ENCODE measurements around the gene PTPRM. TPM values are rescaled to one million over a fixed set of nuclear protein-coding genes. Genes with fewer than 3 reads are reported as not detected.

The PTPRM gene
- polyA plus RNA-seq, 4 donors = 80.0 to 105 (median 98.2) TPM

DNA sequence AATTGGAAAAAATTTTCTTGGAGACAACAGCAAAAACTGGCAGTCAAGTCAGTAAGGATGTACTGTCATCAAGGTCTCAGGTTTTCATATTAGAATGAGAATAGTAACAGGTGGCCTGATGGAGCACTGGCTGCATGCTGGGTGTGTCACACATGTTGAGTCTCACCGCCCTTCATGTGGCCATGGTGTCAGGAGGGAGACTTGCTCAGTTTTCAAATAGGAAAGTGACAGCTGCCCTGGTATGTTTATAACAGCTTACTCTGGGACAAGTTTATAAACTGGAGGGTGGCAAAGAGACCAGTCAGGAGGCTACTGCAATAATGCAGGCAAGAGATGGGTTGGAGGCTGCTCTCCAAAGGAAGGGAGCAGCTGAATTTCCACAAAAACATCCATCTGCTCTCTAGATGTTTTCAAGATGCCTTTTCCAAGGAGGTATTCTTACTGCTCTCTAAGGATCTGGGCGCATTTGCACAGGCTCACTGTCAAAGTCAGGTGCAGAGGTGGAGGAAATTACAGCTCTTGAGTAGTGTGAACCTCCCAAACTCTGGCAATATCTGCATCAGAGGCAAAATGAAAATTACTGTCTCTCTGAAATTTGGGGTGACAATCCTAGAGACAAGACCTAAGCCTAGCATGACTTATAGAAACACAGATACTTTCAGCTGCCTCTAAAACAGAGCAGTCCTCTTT, 720.2 kb downstream of the PTPRM start:
- DNase-seq (ENCODE audit: low read depth in 4 of 4, low spot score in 3 of 4) = no peak

DNA sequence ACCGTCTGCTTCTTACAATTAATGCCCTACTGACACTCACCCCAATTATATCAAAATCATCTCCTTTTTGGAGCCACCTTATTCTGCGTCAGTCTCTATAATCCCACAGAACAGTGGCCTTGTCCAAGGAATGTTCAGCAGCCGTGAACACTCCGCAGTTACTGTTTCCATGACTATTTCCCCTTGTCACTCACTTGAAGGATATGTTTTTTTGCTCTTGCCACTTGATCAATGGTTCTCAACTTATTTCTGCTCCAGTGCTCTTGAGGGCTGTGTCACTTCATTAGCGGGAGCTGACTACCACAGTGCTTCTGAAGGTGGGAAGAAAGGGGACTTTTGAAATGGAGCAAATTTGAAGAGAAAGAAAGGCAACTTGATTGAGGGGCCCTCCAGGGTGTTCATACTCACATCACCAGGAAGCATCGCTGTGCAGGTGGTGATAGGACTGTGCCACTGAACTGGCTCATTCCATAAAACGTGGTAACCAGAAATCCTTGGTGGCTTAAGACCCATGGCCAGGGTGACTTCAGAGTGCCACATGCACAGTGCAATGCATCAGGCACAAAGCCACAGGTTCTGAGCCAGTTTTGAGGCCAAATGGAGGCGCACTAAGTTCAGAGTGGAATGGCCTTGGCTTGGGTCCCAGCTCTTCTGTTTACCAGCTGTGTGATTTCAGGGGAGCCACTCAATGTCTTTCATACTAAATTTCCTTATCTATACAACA, 721.5 kb downstream of the PTPRM start:
- no peak for DNase-seq (ENCODE audit: low read depth in 4 of 4, low spot score in 3 of 4)

DNA sequence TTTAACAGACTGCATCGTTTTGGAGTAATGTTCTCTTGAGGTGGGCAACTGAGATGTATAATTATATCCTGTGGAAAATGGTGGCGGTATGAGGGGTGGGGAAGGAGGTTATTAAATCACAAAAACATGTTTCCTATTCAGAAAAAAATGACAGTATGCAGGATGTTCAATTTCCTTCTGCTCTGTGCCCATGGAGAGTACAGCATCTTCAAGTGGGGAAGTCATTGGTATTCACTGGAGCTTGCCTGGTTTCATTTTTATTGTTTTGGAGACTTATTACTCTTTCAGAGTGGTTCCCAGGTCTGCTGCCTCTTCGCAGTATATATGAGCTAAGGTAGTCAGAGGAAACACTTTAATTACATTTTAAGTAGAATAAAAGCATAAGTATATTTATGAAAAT, 723.3 kb downstream of the PTPRM start:
- DNase-seq (ENCODE audit: low read depth in 4 of 4, low spot score in 3 of 4) = no peak

DNA sequence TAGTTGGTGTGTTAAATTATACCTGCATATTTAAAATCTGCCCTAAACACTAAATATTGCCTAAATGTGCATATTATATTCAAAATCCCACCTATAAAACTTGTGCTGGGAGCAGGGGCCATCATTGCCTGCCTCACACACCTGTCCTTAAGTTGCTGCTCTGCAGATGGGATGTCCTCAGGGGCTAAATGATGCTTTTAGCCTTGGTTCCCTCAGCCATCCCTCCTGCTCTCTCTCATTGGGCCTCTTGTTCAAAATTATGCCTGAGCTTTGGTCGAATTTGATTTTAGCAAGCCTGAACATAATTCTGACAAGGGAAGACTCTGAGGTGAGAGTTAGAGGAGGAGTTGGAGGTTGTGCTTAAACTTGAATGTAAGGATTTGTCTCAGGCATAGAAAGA, 723.8 kb downstream of the PTPRM start:
- DNase-seq (ENCODE audit: low read depth in 4 of 4, low spot score in 3 of 4) = no peak

DNA sequence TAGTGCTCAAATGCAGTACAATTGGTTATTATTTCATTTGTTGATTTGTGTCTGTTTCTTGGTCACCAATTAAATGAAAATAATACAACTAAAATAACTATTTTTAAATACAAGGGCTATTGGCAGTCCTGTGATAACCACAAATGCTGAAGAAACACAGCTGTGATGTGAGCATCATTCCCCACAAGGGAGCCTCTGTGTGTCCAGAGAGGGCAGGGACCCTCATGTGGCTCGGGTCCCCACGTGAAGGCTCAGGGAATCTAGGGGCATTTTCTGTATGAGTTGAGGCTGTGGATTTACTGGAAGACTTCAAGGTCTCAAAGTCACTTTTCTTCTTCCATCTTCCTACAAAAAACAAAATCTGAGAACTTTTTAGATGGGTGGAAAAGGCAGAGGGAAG, 726.1 kb downstream of the PTPRM start:
- DNase-seq (ENCODE audit: low read depth in 4 of 4, low spot score in 3 of 4) = no peak

DNA sequence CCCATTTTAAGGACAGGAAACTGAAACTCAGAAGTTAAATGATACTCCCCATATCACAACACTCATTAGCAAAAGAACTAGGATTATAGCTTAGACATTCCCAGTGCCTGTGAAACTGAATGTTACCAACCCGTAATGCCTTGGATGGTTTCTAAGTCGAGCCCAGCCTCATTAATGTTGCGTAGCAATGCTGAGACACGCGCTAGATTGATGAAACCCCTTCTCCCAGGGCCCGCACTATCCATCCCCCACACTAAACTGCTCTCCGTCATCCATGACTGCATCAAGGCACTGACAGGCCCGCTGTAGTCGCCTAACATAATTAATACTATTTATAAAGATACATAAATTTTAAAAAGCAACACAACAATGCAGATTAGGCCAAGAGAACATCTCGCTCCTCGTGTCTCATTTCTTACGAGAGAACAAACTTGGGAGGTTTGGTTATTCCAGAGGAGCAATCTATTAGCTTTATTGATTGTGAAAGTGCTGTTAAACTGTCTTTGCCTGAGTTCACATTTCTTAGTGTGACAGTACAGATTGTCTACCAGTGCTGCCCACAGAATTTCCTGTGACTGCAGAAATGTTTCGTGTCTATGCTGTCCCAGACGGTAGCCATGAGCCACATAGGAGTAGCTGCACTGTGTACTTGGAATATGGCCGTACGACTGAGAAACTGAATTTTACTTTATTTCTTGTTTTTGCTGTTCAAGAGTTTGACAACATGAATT, 729.9 kb downstream of the PTPRM start:
- DNase-seq (ENCODE audit: low read depth in 4 of 4, low spot score in 3 of 4) = peak in 1 of 4 donors; percentile 8

DNA sequence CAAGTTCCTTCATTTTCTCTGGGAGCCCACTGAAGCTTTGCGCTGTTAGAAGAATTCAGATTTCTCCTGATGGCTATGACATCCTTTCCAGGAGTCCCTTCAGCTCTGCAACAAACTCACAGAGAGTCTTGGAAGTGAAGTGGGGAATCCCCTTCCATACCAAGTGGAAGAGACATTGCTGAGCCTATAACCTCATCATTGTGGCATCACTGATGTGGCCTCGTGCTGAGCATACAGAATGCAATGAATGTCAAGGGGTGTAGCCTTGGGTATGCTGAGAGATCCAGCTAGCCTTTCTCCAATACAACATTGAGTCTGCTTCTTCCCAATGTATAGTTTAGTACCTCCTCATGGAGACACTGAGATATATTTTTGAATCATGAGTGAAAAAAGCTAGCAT, 731.1 kb downstream of the PTPRM start:
- DNase-seq (ENCODE audit: low read depth in 4 of 4, low spot score in 3 of 4) = no peak

DNA sequence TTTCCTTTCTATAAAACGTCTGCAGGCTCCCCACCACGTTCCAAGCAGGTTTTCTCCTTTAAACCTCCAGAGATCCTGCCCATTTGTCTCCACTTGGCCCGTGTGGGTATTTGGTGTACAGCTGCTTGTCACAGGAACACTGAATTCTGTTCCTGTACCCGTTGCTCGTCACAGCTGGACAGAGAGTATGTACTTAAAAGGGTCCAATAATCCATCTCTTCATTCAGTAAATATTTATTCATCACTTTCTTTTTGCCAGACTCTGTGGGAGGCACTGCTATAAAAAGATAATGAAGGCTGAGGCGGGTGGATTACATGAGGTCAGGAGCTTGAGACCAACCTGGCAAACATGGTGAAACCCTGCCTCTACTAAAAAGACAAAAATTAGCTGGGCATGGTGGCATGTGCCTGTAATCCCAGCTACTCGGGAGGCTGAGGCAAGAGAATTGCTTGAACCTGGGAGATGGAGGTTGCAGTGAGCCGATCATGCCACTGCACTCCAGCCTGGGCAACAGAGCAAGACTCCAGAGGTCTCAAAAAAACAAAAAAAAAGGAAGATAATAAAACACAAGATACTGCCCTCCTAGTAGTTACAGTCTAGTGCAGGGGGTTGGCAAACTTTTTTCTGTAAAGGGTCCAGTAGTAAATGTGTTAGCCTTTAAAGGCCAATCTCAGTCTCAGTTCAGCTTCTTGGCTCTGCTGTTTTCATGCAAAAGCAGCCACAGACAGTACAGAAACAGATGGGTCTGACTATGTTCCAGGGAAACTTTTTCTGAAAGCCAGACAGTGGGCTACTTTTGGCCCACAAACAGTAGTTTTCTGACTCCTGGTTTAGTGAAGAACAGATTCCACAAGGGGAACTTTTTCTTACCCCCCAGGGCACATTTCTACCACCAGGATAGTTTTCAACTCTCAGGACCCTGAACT, 732.2 kb downstream of the PTPRM start:
- DNase-seq (ENCODE audit: low read depth in 4 of 4, low spot score in 3 of 4) = no peak

DNA sequence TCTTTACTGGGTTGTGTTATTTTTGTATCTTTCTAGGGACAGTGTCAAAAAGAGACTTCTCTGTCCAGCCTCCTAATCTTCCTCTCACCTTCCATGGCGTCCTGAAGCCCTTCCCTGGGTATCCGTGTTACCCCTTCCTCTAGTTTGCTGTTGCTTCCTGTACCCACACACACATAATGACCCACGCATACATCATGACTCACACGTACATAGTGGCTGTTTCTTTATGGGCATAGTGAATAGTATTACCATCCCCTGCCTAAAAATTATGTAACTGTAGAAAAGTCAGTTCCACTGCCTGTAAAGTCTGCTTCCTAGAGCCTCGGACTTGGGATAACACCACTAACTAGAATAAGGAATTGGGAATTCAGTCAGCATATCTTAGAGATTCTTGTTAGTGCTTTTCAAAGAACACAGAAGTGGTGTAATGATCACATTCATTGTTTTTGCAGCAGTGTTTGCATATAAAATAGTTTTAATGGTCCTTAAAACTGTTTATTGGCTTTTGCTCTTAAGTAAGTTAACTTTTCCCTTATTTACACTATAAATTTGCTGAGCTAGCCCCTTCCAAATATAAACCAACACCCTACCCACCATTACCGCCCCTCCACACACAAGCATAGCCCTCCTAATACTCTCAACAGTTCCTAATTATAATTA, 733.8 kb downstream of the PTPRM start:
- no peak for DNase-seq (ENCODE audit: low read depth in 4 of 4, low spot score in 3 of 4)

DNA sequence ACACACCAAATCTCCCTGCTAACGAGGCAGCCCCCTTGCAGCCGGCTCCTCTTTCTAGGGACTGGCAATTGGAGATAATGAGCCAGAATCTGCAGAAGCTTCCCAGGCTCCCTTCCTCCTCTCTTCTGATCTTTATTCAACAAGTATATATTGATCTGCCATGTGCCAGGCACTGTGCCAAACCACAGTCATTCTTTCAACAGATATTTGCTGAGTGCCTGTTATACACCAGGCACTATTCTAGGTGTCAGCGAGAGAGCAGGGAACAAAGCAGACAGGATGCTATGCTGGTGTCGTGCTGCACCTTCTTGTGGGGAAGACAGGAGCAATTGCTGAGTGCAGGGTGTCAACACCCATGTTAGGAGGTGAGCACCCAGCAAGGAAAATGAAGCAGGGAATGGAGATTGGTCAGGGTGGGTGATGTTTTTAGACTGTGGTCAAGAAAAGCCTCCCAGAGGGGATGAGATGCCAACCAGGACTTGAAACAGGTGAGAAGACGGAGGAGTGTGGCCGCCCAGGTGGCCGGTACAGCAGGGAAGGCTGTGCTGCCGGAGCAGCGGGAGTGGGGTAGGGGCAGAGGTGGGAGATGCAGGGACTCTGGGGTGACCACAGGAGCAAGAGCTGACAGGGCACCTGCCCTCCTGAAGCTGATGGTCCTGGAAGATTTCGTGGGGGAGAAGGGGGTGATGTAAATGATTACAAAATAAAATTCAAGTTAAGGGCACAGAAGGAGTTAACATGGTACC, 734.5 kb downstream of the PTPRM start:
- DNase-seq (ENCODE audit: low read depth in 4 of 4, low spot score in 3 of 4) = no peak

DNA sequence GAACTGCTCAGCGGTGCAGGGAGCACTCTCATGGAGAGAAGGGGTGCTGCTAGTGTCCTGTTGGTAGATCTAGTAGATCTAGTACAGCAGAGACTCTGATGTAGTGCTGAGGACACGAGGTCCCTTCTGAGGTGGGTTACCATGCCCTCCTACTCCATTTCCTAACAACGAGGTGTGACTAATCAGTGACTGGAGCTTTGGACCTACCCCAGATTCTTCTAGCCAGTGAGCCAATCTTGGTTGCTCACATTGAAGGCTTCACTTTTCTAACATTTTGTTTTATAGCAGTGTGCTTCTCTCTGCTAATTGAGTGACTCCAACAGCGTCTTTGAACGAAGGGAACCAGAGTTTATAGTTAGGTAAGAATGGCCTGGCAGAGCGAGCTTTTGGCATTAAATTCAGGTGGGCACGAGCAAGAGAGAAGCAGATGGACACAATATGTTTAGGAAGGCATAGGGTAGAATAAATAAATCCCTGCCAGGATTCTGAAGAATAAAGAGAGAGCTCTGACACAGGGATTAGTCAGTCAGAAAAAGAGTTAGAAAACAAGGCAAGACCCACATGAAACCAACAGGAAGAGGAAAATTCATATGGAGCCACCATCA, 736.1 kb downstream of the PTPRM start:
- DNase-seq (ENCODE audit: low read depth in 4 of 4, low spot score in 3 of 4) = no peak

DNA sequence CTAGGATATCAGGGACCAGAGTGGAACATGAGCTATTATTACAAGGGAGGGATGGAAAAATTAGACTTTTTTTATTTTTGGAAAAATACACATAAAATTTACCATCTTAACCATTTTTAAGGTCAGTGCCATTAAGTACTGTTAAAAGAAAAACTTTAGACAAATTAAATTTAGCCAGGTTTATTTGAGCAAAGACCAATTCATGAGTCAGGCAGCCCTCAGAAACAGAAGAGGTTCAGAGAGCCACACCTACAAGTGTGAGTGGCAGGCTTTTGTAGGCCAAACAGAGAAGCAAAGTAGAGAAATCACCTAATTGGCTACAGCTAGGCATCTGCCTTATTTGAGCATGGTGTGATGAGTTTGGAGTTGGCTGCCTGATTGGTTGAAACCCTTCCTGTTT, 740.8 kb downstream of the PTPRM start:
- no peak for DNase-seq (ENCODE audit: low read depth in 4 of 4, low spot score in 3 of 4)

DNA sequence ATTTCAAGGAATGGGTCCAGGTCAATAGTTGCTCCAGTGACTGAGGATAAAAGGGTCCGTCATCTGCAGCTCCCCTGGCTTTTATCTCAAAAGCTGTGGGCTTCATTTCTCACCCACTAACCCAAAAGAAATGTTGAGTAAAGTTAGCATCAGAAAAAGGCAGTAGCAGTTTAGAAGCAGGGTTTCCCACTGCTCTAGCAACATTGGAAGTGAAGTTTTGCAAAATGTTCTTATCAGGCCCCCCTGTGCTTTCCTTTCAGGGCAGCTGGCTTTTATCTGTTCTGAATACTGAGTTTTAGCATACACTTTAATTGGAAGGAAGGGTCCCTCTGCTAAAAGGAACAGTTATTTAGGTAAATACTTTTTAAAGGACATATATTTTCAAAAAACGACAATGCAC, 745.9 kb downstream of the PTPRM start:
- DNase-seq (ENCODE audit: low read depth in 4 of 4, low spot score in 3 of 4) = no peak

DNA sequence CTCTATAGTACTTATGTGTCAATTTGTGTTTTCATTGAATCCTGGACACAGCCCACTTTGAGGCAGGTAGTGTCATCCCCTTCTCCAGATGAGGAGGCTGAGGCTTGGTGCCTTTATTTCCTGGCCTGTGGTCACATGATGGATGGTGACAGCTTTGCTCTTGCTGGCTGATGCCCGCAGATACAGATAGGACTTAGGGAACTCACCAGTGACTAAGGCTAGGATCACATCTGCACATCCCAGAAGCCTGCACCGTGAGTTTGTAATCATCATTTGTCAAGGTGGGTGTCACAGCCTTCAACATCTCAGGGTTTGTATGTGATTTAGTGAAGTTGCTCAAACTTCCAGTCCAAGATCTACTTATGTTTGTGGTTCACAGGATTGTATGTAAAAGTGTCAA, 747.0 kb downstream of the PTPRM start:
- no peak for DNase-seq (ENCODE audit: low read depth in 4 of 4, low spot score in 3 of 4)

DNA sequence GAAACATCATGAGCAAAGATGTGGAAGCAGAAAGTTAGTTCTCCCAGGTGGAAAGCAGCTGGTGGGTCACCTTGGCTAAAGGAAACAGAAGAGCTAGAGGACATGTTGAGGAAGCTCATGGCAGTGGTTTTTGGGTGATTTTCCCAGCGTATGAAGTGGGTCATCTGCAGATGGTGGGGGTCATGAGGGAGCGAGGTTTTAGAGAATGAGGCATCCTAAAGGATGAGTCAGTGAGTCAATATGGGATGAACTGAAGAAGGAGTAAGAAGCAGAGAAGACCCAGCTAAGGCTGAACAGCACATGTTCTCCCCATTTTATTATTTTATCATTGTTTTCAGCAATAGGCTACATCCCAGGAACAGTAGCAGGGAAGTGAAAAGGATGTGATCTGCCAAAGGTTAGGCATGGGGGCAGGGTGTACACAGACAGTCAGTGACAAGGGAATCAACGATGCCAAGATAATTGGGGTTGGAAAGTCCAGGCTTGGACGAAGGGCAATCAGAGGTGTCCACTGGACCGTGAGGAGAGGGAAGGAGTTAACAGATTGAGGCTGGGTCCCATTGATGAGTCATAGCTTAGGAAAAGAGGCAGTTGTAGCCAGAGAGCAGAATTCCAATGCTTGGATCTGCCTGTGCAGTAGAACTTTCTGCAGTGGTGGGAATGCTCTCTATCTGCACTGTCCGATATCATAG, 752.8 kb downstream of the PTPRM start:
- DNase-seq (ENCODE audit: low read depth in 4 of 4, low spot score in 3 of 4) = no peak

DNA sequence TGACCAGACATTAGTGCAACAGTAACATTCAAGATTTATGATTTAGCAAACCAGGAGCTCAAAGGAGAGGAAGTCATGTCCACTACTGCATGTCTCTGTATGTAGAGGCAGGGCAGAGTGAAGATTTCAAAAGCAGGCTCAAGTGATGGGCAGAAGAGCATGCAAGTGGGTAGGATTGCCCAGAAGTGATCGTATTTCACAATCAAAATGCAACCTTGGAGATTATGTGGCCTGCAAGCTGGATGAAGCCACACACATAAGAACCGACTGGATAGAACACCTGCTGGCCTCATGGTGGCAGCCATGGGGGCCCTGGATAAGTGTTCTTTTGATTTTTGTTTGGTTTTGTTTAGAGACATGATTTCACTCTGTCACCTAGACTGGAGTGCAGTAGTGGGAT, 755.4 kb downstream of the PTPRM start:
- DNase-seq (ENCODE audit: low read depth in 4 of 4, low spot score in 3 of 4) = no peak

DNA sequence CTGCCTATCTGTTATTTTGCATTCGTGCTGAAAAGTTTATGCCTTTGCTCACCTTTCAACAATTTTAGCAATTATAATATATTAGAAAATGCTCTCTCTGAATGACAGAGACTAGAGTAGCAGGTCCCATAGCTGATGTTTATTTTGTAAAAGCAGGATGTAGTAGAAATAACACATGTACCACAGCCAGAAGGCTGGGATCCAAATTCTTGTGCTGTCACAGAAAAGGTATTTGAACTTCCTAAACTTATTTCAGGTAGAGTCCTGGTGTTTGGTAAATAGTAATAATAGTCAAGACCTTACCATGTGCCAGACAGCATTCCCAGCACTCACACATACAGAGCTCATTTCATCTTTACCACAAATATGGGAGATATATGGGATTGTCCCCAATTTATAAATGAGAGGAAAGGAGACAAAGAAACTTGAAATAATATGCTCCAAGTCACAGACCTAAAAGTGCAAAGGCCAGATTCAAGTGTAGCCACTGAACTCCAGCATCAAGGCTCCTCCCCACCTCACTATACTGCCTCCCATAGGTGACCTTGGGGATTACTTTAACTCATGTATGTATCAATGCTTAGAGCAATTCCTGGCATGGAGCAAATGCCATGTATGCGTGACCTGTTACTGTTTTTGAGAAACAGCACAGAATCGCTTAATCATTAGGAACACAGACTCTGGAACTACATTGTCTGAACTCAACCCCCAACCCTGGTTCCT, 757.4 kb downstream of the PTPRM start:
- no peak for DNase-seq (ENCODE audit: low read depth in 4 of 4, low spot score in 3 of 4)
